GM18858 (cell line): ENCODE measurements around the gene SLC66A3.

ENCODE experiments used
- ATAC-seq: cut with Tn5 transposase; IDR thresholded peaks from one replicate; pipeline ENCODE4 v1.9.1; 2021; ENCODE audit not compliant: unreplicated experiment

The SLC66A3 gene

DNA sequence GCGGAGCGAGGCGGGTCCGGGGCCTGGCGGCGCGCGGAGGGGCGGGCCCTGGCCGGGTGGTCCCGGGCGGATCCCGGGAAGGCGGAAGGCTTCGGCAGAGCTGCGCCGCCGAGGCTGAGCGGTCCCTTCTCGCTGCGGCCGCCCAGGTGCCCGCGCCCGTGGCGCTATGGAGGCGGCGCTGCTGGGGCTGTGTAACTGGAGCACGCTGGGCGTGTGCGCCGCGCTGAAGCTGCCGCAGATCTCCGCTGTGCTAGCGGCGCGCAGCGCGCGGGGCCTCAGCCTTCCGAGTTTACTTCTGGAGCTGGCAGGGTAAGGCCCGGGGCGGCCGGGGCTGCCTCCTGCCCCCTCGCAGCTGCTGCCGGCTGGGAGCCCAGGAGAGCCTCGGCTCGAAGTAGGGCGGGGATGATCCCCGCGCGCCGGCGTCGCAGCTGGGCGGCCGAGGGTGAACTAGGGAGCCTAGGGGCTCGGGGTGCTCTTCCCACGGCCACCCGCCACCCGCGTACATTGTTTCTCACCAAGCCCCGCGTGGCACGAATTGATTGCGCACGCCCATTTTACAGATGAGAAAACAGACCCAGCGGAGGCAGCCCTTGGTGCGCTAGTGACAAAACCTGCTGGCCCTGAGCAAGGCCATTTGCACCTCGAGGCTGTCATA, at the start of gene SLC66A3:
SLC66A3 (plus strand) TSS at position 87 of the 655 bp plus-strand sequence; CDS start at position 167, 80 bp downstream.
- peak; percentile 83 for ATAC-seq

DNA sequence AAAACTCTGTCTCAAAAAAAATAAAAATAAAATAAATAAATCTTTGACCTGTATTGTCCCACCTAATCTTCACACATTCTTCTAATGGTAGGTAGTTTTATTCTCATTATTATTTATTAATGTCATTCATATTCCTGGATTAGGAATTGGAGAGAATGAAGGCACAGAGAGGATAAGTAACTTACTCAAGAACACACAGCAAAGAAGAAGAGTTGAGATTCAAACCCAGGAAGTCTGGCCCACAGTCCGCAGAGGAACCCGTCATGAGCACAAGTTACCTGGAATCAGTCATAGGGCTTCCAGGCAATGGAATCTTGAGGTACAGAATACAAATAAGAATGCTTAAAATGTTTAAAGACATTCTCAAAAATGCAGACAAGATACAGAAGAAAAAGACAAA, 46.3 kb upstream of the SLC66A3 start:
- ATAC-seq, result no peak

DNA sequence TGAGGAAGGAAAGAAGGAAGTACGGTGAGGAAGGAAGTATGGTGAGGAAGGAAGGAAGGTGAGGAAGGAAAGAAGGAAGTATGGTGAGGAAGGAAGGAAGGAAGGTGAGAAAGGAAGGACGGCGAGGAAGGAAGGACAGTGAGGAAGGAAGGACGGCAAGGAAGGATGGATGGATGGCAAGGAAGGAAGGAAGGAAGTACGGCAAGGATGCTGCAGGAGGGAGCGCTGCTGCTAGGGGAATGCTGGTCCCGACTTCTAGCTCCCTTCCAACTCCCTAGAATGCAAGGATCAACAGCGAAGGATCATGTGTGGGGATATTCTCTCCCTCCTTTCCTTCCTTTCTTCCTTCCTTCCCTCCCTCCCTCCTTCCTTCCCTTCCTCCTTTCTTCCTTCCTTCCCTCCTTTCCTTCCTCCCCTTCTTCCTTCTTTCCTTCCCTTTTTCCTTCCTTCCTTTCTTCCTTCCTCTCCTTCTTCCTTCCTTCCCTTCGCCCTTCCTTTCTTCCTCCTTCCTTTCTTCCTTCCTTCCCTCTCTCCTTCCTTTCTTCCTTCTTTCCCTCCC, 42.3 kb upstream of the SLC66A3 start:
- ATAC-seq, result no peak

DNA sequence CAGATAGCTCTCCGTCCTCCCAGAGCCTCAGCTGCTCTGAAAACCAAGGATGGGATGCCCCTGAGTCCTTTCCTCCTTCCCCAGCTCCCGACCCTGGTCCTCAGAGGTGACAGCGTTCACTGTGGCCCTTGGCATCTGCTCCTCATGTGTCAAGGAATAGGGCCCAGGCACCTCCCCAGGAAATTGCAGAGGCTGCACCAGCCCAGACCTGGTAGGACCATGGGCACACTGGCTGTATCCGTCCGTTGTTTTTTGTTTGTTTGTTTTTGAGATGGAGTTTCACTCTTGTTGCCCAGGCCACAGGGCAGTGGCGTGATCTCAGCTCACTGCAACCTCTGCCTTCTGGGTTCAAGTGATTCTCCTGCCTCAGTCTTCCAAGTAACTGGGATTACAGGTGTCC, 37.5 kb upstream of the SLC66A3 start:
- ATAC-seq, result no peak

DNA sequence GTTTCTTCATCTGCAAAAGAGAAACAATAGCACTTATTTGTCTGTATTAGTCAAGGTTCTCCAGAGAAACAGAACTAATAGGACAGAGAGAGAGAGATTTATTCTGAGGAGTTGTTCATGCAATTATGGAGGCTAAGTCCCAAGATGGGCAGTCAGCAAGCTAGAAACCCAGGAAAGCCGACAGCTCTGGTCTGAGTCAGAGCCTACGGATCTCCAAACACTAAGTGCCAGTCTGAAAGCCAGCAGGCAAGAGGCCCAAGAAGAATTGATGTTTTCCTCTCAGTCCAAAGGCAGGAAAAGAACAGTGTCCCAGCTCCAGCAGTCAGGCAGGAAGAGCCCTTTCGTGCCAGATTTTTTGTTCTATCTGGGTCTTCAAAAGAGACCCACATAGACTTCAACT, 36.5 kb upstream of the SLC66A3 start:
- ATAC-seq, result no peak

DNA sequence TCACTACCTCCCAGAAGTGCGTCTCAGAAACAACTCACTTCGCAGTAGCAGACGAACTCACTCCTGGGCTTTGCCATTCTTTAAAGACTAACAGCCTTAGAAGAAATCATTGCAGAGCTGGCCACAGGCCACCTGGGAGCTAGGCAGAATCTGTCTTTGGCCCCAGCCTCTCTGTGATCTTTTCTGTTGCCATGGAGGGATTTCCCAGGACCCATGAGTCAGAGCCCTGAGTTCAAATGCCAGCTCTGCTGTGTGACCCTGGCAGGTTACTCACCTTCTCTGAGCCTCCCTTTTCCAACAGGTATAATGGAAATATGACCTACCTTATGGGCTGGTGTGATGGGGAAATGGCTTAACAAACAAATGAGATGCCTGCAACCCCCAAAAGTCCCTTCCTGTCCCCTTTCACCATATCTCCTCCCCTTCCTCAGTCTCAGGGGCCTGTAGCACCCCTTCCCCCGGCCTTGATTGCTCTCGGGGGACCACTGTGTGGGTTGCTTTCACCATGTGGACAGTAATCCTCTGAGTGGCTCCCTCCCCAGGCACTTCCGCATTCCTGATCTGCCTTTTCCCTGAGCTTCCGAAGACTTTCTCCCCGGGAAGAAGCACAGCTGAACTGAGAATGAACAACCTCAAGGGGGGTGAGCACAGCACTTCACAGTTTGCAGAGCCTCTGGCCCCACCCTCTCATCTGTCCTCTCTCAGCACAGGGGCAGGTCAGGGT, 34.0 kb upstream of the SLC66A3 start:
- no peak for ATAC-seq

DNA sequence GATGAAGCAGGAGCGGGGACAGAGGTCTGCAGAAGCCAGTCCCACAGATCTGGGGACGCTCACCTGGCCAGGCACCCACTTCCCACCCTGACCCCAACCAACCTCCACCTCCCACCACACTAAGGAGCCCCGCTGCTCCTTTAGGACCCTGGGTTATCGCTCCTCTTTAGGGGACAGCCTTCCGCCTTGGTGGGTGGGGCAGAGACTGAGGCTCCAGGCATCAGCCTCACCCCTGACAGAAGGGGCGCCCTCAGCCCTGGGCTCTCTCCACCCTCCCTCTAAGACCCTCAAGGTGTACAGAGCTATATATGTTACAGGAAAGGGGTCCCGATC, 33.5 kb upstream of the SLC66A3 start:
- no peak for ATAC-seq

DNA sequence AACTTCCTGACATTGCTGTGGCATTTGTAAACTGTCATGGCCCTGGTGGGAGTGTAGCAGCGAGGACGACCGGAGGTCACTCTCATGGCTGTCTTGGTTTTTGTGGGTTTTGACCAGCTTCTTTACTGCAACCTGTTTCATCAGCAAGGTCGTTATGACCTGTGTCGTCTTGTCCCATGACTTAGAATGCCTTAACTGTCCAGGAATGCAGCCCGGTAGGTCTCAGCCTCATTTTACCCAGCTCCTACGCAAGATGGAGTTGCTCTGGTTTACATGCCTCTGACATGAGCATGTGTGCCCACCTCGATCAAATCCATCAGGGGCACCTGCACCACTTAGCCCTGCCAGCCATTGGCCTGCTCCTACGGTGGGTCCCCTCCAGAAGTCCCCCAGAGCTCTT, 32.9 kb upstream of the SLC66A3 start:
- no peak for ATAC-seq

DNA sequence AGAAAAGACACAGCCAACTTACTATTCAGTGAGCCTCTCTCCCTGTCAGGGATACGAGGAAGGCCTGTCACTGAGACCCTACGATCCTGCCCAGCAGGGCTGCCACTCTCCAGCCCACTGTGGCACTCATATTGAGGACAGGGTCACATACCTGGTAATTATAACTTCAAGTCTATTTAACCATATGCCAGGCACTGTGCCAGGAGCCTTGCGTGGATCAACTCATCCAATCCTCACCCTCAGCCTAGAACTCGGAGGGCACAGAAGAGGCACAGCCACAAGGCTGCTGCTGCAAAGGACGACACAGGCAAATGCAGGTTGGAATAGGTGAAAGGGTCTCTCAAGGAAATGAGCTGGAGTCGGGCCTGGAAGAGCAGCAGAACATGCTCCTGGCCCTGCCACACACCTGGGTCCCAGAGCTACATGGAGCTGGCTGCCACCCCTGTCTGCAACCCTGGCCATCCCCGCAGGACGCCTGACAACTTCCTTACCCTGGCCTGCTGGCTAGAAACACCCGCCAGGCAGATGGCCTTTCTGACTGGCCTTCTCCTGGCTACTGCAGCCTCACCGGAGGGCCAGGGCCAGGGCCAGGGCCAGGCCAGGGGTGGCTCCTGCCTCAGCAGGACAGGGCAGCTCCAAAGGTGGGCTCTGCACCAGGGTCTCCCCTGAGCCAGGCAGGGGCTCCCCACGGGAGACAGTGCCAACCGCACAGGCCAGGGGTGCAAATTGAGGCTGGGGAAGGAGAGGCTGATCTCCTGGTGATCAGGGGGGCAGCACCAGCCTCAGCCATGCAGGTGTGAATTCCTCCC, 32.1 kb upstream of the SLC66A3 start:
- no peak for ATAC-seq

DNA sequence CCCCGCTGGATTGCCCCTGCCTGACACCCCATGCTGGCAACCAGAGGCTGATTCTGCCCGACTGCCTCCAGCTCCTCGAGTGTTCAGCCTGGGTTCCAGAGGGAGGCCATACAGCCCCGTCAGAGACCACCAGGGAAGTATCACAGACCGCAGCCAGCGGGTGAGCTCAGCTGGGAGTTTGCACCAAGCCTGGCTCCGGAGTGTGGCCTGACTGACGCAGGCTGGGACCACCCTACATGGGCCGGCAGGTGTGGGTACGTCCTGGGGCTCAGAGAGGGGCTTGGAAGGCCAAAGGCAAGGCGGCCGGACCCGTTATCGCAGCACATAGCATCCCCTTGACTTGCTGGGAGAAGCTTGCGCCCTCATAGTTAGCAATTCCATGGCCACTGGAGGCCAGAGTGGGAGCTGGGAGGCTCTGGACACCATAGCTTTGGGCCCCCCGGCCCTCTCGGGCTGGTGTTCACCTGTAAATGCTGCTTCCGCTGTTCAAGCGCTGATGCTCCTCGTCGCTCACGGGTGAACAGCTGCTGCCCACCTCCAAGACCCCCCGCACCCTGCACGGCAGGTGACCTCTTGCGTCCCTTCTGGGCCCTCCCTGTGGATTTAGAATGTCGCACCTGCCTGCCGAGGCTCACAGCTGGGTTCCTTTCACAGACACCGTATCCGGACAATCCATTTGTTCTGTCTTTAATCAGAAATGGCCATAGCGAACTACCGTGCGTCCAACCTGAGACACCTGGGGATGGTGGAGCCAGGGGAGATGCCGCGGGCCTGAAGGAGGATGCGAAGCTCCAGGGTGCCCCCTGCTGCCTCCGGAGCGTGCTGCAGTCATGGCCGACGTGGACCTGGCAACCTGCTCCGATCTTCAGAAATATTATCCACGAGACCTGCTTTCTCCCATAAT, 31.2 kb upstream of the SLC66A3 start:
- ATAC-seq, result no peak

DNA sequence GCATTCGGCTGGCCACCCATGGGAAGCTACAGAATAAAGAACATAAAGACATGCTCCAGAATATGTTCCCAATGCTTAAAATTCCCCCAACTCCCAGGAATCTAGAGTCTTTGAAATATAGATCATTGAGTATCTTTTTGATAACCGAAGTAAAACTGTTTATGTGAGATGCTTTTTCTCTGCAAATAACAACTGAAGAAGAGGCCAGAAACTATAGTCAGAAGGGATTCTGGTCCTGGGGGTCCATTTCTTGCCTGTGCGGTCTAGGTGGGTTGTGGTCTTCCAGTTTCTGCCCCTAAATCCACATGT, 30.6 kb upstream of the SLC66A3 start:
- ATAC-seq, result no peak

DNA sequence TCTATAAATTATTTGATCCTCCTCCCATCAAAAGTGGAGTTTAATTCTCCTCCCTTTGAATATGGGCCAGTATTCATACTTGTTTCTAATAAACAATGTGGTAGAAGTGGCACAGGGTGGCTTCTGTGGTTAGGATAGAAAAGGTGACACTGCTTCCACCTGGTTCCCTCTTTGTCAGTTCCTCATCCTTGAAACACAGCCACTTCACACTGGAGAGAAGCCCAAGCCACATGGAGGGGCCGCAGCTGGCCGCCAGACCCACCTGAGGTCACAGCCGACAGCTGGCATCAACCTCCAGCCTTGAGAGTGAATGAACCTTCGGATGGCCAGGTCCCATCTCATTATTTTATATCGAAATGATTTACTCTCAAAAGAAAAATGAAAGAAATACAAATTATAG, 27.5 kb upstream of the SLC66A3 start:
- ATAC-seq, result no peak

DNA sequence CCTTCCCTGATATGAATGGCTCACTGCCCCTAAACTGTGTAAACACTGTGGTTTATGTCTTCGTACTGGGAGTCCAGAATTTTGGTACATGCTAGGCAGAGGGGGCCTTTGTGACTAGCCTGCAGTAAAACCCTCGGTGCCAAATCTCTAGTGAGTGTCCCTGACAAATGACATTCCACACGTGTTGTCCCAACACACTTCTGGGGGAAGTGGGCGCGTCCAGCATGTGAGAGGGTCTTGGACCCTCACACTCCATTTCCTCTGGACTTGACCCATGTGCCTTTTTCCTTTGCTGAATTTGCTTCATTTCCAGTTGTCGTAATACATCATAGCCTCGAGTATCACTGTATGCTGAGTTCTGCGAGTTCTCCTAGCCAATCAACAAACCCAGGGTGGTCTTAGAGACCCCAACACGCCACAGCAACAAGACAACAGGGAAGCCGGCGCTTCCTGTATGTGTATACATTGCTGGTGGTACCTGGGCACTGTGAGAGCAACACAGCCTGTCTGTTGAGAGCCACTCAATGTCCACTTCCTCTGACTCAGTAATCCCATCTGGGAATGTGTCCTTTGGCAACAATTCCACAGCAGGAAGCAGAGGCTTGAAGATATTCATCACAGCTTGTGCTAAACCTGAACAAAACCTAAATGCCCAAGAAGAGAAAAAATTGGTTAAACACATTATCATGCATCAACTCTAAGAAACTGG, 26.9 kb upstream of the SLC66A3 start:
- no peak for ATAC-seq

DNA sequence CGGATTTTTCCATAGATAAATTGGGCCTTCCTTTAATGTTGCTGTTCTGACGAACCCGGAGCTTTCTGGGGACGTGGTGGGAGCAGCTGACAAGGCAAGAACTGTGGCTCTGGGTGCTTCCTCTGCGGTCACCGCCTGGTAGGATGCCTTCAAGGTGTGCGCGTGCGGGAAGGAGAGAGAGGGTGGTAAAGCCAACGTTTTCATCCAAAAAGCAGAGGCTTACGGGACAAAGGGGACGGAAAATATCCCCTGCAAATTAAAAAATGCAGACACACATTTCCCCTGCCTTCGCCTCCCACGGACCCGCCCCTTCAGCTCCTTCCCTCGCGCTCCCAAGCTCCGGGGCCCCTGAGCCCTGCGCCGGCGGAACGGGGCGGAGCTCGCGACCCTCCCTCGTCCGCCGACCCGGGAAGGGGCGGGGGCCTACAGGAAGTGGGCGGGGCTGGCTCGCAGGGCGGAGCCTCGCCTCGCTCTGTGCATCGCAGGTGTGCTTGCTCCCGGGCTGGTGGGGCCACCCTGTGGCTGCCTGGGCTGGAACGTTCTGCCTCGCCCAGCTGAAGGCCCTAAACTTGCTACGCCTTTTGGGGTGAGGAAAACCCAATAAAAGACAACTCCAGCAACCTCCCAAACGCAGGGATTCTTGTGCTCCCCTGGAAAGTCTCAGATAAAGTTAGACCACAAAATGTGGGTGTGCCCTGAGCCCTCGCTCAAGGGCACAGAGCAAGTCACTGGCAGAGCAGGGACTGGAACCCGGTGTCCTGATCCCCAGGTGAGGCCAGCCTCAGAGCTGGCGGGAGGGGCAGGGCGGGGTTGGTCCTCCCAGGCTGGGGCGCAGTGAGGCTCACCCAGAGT, 25.4 kb upstream of the SLC66A3 start:
- peak; percentile 59 for ATAC-seq

DNA sequence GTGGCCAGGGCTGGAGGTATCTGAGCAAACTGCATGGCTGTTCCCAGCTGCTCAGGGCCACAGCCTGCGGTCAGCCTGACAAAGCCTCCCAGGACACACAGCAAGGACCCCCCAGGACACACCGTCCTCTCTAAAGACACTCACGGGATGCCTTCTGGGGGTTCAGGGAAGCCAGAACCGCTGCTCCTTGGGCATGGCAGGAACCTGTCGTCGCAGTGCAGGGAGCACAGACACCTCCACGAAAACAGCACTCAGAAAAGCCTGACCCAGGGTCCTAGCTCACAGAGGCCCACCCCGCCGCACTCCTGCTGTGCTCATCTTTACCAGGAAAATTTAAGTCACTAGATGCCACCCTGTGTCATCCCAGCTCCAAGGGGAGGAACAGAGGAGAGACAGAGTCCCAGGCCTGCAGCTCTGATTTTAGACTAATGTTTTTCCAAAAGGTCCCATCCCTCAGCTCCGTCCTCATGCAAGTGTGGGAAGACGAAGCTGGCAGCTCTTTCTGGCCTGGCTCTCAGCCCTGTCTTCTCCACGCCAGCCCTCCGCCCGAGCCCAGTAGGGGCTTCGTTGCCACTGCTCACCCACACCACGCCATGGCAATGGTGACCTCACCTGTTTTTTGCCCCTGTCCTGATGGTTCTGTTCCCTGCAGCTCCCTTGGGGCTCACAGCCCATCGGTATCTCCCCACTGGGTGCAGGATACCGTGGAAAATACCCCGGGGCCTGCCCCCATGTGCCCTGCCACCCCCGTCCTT, 23.9 kb upstream of the SLC66A3 start:
- no peak for ATAC-seq

DNA sequence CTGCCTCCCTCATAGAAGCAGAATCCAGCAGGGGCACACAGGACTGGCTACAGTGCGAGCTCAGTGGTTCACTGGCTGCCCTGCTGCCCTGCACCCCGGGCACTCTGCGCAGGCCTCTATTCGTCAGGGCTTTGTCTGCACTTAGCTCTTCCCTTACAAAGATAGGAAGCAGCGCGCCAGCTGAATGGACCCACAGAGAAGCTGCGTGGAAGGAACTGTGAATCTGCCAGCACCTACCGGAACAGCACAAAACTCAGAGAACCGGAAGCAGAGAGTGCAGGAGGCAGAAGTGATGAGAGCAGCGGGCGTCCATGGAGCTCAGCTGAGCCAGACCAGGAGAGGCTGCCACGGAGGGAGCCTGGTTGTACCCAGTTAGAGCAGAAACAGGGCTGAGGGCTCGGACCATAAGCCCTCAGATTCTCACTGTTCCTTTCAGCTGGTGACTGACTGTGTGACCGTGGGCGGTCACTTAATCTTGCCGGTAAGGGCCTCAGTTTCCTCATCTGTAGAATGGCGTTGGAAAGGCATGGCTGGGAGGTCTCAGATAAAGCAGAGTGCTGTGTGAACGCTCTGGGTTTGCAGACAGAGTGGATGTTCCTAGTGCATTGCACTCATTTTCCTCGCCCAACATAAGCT, 23.1 kb upstream of the SLC66A3 start:
- no peak for ATAC-seq

DNA sequence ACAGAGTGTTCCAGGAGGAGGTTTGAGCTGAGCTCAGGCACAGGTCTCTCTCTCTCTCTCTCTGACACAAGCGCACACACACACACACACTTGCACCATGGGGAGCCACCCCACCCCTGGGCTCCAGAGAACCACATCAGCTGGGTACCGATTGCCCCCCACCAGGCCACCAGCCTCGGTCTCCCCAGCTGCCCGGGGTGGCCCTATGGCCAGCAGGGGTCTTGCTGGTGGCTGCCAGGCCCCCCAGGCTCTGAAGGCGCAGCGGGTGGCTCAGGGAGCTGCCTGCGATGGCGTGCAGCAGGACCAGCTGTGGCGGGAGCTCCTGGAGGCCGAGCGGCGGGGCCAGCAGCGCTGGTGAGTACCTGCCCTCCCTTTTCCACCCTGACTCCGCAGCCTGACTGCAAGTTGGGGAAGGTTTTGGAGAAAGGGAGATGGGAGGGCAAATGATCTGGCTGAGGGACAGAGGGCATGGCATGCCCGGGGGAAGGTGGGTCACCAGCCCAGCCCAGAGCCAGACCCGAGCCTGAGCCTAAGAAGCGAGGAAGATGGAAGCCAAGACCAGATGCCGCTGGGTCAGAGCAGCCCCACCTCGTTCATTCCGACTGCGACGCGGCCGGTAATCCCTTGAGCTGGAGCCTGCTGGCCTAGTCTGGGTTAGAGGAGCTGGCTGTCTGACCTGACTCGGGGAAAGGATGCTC, 21.9 kb upstream of the SLC66A3 start:
- no peak for ATAC-seq

DNA sequence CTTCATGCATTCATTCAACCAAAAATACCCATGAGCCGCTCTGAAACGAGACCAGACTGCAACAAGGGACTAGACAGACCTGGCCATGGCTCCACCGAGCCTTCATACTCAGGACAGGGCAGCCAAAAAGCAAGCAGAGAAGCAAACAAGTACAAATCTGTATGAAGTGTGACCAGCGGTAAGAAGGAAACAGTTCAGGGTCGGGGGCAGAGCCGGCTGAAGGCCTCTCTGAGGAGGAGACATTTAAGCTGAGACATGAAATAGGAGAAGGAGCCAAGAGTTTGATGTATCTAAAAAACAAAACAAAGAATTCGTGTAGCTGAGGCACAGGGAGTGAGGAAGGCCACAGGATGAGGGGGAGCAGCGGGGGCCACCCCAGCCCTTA, 21.3 kb upstream of the SLC66A3 start:
- ATAC-seq, result no peak
